Measurements from ENCODE around the gene SDF2. TPM values are rescaled to one million over a fixed set of nuclear protein-coding genes. Genes with fewer than 3 reads are reported as not detected.

SDF2 gene
- polyA plus RNA-seq, 1 of the 3 experiments (the other 2 are of a cell fraction) = 108 TPM

Other genes starting within 250 kb of the SDF2 start
- not detected in 2 replicates for gene SLC13A2, start 188.3 kb downstream of the SDF2 start, polyA plus RNA-seq (2012; rRNA removed)
- not detected in 2 replicates for gene FOXN1, start 155.6 kb downstream of the SDF2 start, polyA plus RNA-seq (2012; rRNA removed)
- 89.9 and 106 TPM in 2 replicates for gene UNC119, start 109.3 kb downstream of the SDF2 start, polyA plus RNA-seq (2012; rRNA removed)
- 54.9 and 78.5 TPM in 2 replicates for gene PIGS, start 90.4 kb downstream of the SDF2 start, polyA plus RNA-seq (2012; rRNA removed)
- 10.1 and 10.3 TPM in 2 replicates for gene ALDOC, start 85.0 kb downstream of the SDF2 start, polyA plus RNA-seq (2012; rRNA removed)
- 36.5 and 42.3 TPM in 2 replicates for gene SPAG5, start 62.9 kb downstream of the SDF2 start, polyA plus RNA-seq (2012; rRNA removed)
- gene RSKR, start 47.7 kb downstream of the SDF2 start, polyA plus RNA-seq (2012; rRNA removed) = 7.9 and 13.1 TPM in 2 replicates
- gene BLTP2, start 16.7 kb downstream of the SDF2 start, polyA plus RNA-seq (2012; rRNA removed) = 46.4 and 77.8 TPM in 2 replicates
- 26.7 and 26.9 TPM in 2 replicates for gene SUPT6H, start 299 bp upstream of the SDF2 start, polyA plus RNA-seq (2012; rRNA removed)
- gene PROCA1, start 50.0 kb upstream of the SDF2 start, polyA plus RNA-seq (2012; rRNA removed) = 6.4 and 7.1 TPM in 2 replicates
- gene RAB34, start 56.0 kb upstream of the SDF2 start, polyA plus RNA-seq (2012; rRNA removed) = 0.06 and 0.18 TPM in 2 replicates
- gene RPL23A, start 58.1 kb upstream of the SDF2 start, polyA plus RNA-seq (2012; rRNA removed) = 1,147 and 1,359 TPM in 2 replicates
- 18.3 and 21.6 TPM in 2 replicates for gene TLCD1, start 64.3 kb upstream of the SDF2 start, polyA plus RNA-seq (2012; rRNA removed)
- 6.0 and 11.0 TPM in 2 replicates for gene NEK8, start 66.9 kb upstream of the SDF2 start, polyA plus RNA-seq (2012; rRNA removed)
- 95.7 and 104 TPM in 2 replicates for gene TRAF4, start 82.1 kb upstream of the SDF2 start, polyA plus RNA-seq (2012; rRNA removed)
- 5.8 and 9.0 TPM in 2 replicates for gene FAM222B, start 180.9 kb upstream of the SDF2 start, polyA plus RNA-seq (2012; rRNA removed)
- 57.3 and 66.1 TPM in 2 replicates for gene ERAL1, start 193.1 kb upstream of the SDF2 start, polyA plus RNA-seq (2012; rRNA removed)
- 89.8 and 105 TPM in 2 replicates for gene FLOT2, start 235.8 kb upstream of the SDF2 start, polyA plus RNA-seq (2012; rRNA removed)
- gene DHRS13, start 241.2 kb upstream of the SDF2 start, polyA plus RNA-seq (2012; rRNA removed) = 7.4 and 7.6 TPM in 2 replicates

Measured in SK-N-SH (cell line).